Ramos (cell line): ENCODE results near the gene DOCK9.
"Not testable (repeated sequence)": the region's sequence is repeated elsewhere in the genome, so short reads cannot be mapped to it uniquely, and the experiment has no call there.

Experiments used
- in situ Hi-C: fragments of 300-500 bp; cut with MboI; formaldehyde crosslinking; loops from one replicate; pipeline ENCODE4 v1.14.3; 2022; ENCODE audit warnings: low sequenced_read_pairs; ENCODE audit not compliant: unreplicated experiment

DOCK9 gene

DNA sequence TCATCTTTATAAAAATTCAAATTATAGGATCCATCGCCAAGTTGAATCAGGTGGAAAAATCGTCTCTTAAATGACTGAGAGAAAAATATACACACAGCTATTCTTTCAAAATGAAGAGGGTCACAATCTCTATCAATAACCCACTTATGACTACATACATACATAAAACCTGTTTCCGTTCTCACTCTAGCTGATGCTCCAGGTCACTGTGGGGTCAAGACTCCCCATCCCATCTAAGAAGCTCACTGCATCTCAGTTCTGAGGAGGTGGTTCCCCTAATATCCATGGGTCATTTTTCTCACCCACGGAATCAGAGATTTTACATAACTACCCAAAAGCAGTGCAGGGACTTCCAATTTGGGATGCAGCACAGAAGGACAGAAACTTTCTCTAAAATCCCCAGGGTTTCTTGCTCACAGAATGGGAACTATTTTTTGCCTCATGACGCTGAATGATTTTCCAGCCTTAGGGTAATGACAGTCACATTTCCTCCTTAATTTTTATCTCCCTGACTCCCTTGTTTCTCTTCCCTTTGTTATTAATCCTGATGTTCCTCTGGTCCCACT, 56.8 kb downstream of the DOCK9 start:
- in situ Hi-C loops = no loop called here

DNA sequence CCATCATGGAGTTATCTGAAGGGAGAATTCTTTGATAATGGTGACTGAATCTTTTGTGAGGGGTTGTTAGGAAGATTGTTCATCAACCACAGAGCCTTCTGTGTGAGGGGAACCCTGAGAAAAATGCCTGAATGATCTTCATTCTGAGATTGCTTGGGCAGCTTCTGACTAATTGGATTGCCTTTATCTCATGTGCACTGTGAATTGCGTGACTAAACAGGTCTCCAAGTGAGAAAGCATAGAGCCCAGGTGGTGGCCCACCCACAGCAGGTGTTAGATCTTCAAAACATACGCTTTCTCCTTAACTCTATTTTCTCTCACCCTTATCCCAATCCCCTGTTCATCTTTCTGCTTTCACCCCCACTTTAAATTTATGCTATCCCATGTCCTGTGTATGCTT, 58.3 kb downstream of the DOCK9 start:
- in situ Hi-C loops = no loop called here

GRCh38 chr13:98918771-98919170, 59.1 kb downstream of the DOCK9 start:
- in situ Hi-C loops = no loop called here

- in situ Hi-C loops = no loop called here
These were observed 60.7 kb downstream of the DOCK9 start for GRCh38 chr13:98917116-98917515.

- in situ Hi-C loops = no loop called here
These were observed 61.5 kb downstream of the DOCK9 start for GRCh38 chr13:98916403-98916802.

DNA sequence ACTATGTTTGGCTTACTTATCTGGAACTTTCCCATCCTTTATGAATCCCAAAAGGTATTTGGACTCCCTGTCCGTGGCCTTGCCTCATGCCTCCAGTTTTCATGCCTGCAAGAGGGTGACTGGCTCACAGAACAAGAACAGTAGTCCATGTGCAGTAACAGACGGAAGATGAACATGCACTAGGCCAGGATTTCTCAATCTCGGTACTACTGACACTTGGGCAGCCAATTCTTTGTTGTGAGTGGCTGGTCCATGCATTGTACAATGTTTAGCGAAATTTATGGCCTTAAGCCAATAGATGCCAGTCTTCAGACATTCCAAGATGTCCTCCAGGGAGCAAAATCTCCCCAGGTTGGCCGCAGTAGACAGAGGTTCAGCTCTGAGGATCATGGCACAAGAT, 61.9 kb downstream of the DOCK9 start:
- in situ Hi-C loops = no loop called here

GRCh38 chr13:98915563-98915962, 62.3 kb downstream of the DOCK9 start:
- in situ Hi-C loops = no loop called here

DNA sequence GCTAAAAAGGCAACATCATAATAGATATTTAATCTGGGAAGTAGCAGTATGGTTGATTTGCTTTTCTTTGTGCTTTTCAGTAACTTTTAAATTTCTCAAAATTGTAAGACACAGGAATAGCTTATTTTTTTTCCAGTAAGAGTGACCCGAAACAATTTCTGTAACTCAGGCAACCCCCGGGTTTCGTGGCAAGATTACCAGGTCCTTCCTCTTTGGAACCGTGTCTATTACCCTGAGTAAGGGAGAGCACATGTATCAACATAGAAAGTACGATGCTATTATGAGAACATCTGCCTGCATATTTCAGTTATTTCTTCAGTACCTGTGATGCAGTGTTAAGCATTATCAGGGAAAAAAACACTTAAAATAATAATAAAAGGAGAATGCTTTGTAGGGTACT, 64.1 kb downstream of the DOCK9 start:
- in situ Hi-C loops = no loop called here

- in situ Hi-C loops = no loop called here
These were observed 65.0 kb downstream of the DOCK9 start for GRCh38 chr13:98912846-98913245.

DNA sequence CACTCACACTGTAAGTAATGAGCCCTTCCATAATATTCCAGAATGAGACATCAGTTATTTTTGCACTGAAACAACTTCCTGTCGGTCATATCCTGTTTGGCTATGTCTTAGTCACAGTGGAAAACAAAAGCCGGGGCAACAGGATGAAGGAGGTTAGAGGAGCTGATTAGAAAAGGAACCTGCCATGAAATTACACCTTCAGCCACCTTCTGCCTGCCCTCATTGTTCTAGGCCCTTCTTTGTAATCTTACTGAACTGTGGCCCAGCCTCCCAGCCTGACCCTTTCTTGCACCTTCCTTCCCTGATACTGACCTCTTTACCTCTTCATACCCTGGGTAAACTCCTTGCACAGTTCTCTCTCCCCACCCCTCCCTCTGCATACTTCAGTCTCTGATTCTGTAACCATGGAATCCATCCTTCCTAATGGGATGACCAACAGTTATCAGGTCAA, 67.3 kb downstream of the DOCK9 start:
- in situ Hi-C loops = no loop called here

- in situ Hi-C loops = no loop called here
These were observed 68.8 kb downstream of the DOCK9 start for GRCh38 chr13:98909016-98909415.

DNA sequence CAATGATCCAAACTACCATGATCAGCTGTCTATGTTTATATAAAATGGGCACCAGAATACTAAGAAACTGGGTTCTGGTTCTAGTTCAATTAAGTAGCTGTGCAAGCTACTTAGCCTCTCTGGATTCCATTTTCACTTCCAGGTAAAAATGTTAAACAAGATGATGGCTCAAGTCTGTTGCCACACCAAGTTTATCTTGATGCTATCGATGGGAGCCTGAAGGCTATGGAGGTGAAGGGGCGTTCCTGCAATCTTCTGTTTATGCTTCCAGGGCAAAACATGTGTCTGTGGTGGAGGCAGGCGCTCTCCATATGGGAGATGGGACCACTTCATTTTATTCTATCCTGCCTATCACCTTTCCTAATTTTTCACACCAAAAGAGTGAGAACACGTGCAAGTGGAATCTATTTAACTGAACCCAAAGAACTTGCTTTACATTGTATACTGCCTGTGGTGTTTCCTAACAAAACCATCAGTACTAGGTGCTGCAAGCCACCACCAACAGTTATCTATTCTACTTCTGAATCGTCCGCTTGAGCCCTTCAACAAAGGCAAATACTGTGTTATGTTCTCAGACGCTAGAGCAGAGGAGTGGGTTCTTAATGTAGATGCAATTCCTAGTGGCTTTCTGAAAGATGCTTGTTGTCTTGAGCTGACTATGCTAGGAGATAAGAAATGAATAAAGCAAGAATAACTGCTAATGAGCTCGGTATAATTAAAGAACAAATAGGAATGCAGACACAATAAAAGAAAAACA, 70.9 kb downstream of the DOCK9 start:
- in situ Hi-C loops = no loop called here

DNA sequence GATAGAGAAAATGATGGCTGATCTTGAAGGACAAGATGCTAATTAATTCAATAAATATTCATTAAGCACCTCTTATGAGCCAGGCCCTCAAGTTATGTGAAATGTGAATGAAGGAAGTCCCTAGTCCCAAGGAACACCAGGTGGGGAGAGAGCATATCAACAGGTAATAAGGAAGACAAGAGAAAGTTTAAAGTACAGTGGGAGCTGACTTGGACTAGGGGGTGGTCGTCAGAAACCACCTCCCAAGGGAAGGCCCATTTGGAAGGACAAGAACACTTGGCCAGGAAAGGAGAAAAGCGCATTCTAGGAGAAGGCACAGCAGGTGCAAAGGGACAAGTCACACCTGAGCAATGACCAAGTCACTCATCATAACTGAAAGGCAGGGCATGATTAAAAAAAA, 72.7 kb downstream of the DOCK9 start:
- in situ Hi-C loops = no loop called here

GRCh38 chr13:98900442-98900841, 77.4 kb downstream of the DOCK9 start:
- in situ Hi-C loops = no loop called here

DNA sequence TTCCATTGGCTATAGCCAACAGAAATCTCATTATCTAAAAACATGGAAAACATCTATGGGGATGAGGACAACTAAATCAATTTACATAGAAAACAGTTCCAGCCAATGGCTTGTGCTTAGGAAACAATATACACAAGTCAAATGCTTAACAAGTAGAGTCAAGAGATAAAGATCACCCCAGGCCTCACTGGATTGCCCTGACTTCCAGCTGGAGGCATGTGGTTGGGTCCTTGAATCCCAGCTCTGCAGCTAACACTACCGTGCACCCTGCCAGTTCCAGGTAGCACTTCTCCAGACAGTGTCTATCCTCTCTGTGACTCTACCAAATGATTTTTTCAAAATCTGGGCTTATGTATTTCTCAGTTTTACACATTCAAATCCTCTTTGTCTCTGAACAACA, 80.2 kb downstream of the DOCK9 start:
- in situ Hi-C loops = no loop called here

DNA sequence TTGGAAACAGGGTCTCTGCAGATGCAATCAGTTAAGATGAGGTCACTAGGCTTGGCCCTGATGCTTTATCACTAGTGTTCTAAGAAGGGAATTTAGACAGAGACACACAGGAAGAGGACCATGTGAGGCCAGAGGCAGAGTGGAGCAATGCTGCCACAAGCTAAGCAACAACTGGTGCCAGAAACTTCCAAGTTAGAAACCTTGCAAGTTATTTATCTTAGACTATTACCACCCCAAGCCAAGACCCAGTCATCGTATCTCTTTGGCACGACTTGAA, 81.1 kb downstream of the DOCK9 start:
- in situ Hi-C loops = no loop called here

GRCh38 chr13:98896083-98896867, 81.6 kb downstream of the DOCK9 start:
- in situ Hi-C loops = no loop called here

GRCh38 chr13:98894814-98895213, 83.0 kb downstream of the DOCK9 start:
- in situ Hi-C loops = not testable (repeated sequence)

GRCh38 chr13:98893371-98893770, 84.5 kb downstream of the DOCK9 start:
- in situ Hi-C loops = no loop called here

GRCh38 chr13:98892821-98893220, 85.0 kb downstream of the DOCK9 start:
- in situ Hi-C loops = no loop called here

GRCh38 chr13:98892077-98892476, 85.8 kb downstream of the DOCK9 start:
- in situ Hi-C loops = no loop called here

DNA sequence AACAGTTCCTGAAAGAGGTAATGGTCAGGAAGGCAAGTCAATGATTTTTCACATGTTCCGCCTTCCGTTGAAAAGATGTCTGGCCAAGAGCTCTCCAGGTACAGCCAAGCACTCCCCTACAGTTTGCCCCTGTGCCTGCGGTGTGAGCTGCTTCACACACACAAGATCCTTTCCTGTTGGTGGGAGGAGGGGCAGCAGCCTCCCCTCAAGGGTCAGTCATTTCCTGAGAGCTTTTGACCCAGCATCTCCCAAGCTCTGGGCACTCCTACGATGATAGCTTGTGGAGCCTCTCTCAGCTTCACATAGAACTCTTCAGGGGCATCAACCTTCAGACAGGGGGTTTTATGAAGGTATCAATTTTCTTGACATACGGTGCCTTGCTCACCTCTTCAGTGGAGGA, 86.9 kb downstream of the DOCK9 start:
- in situ Hi-C loops = no loop called here
